CD14-positive monocyte (primary cell): Measurements from ENCODE around the gene CACHD1. TPM values are rescaled to one million over a fixed set of nuclear protein-coding genes. Genes with fewer than 3 reads are reported as not detected.

ENCODE experiments used
- DNase-seq, 3 donors: peaks; one replicate each; pipeline ENCODE4 v3.0.0-alpha.2; 2011 to 2022
- H2AFZ ChIP-seq: 2 replicates; pipeline ENCODE4 v1.6.0; 2012; ENCODE audit warnings: mild to moderate bottlenecking, low read depth, low read length, inconsistent platforms; ENCODE audit not compliant: insufficient read depth, poor library complexity, severe bottlenecking
- H3K27ac ChIP-seq, 2 donors: 1 replicate in 1 of 2; 2 replicates in 1 of 2; pipeline ENCODE4 v1.5.1; 2012 to 2013; ENCODE audit warnings: low read length in 2 of 2, control low read depth in 1 of 2, inconsistent platforms in 1 of 2, low read depth in 1 of 2, mild to moderate bottlenecking in 1 of 2
- H3K27me3 ChIP-seq, 2 donors: one replicate each; pipeline versions ENCODE4 v1.6.0 to v1.6.1; 2011 to 2013; ENCODE audit warnings: low read length in 2 of 2; ENCODE audit not compliant: control insufficient read depth in 2 of 2, insufficient read depth in 2 of 2
- H3K36me3 ChIP-seq, 2 donors: replicated peaks in 1 of 2; 1 replicate in 1 of 2; 2 replicates in 1 of 2; pipeline versions ENCODE4 v1.5.1 to v1.6.1; 2012 to 2013; ENCODE audit warnings: low read length in 2 of 2, control low read depth in 1 of 2, inconsistent platforms in 1 of 2, mild to moderate bottlenecking in 1 of 2; ENCODE audit not compliant: insufficient read depth in 2 of 2, control insufficient read depth in 1 of 2
- H3K4me1 ChIP-seq, 2 donors: 1 replicate in 1 of 2; 2 replicates in 1 of 2; pipeline versions ENCODE4 v1.5.1 to v1.6.1; 2012 to 2013; ENCODE audit warnings: low read length in 2 of 2, control low read depth in 1 of 2, inconsistent platforms in 1 of 2, mild to moderate bottlenecking in 1 of 2, moderate library complexity in 1 of 2; ENCODE audit not compliant: insufficient read depth in 2 of 2, control insufficient read depth in 1 of 2
- H3K4me2 ChIP-seq: replicated peaks from 2 replicates; pipeline ENCODE3; 2012; ENCODE audit warnings: low read length, moderate library complexity, mild to moderate bottlenecking; ENCODE audit not compliant: poor library complexity, severe bottlenecking; ENCODE audit errors: extremely low read depth
- H3K4me3 ChIP-seq, 3 experiments: fragments of 200-600 bp in 1 of 3; sonication (generic) in 1 of 3; replicated peaks in 1 of 3; 1 replicate in 2 of 3; 2 replicates in 1 of 3; pipeline ENCODE4 v1.5.1; 2011 to 2013; ENCODE audit warnings: low read length in 3 of 3, mild to moderate bottlenecking in 3 of 3, control low read depth in 2 of 3, low read depth in 2 of 3, inconsistent platforms in 1 of 3, moderate library complexity in 1 of 3
- H3K79me2 ChIP-seq: 2 replicates; pipeline ENCODE4 v1.6.0; 2012; ENCODE audit warnings: mild to moderate bottlenecking, control low read depth, inconsistent platforms, low read length, moderate library complexity; ENCODE audit not compliant: insufficient read depth
- H3K9ac ChIP-seq: 2 replicates; pipeline ENCODE4 v1.6.0; 2017; ENCODE audit warnings: low read length, mild to moderate bottlenecking; ENCODE audit not compliant: insufficient read depth, poor library complexity, severe bottlenecking
- H3K9me3 ChIP-seq, 2 donors: replicated peaks in 1 of 2; 1 replicate in 1 of 2; 2 replicates in 1 of 2; pipeline versions ENCODE4 v1.5.1 to v1.6.1; 2012 to 2013; ENCODE audit warnings: low read length in 2 of 2, control low read depth in 1 of 2; ENCODE audit not compliant: control insufficient read depth in 1 of 2, insufficient read depth in 1 of 2
- H4K20me1 ChIP-seq: 2 replicates; pipeline ENCODE4 v1.6.0; 2012; ENCODE audit warnings: mild to moderate bottlenecking, low read length, control low read depth, moderate library complexity; ENCODE audit not compliant: insufficient read depth
- H3K27ac Mint-ChIP-seq, 7 donors: one replicate each; pipeline ENCODE4 v1.8.0; 2020; ENCODE audit warnings: mild to moderate bottlenecking in 7 of 7, mixed read lengths in 7 of 7, moderate library complexity in 6 of 7, inconsistent platforms in 2 of 7
- H3K27me3 Mint-ChIP-seq, 3 donors: one replicate each; pipeline ENCODE4 v1.8.0; 2021 to 2022; ENCODE audit warnings: low read depth in 3 of 3, mild to moderate bottlenecking in 3 of 3, mixed read lengths in 3 of 3, moderate library complexity in 3 of 3, inconsistent platforms in 1 of 3
- H3K36me3 Mint-ChIP-seq, 2 donors: one replicate each; pipeline ENCODE4 v1.8.0; 2020; ENCODE audit warnings: mixed read lengths in 2 of 2, inconsistent platforms in 1 of 2, mild to moderate bottlenecking in 1 of 2
- H3K4me1 Mint-ChIP-seq: one replicate; pipeline ENCODE4 v1.8.0; 2020; ENCODE audit warnings: mild to moderate bottlenecking, mixed read lengths
- H3K4me3 Mint-ChIP-seq, 2 donors: one replicate each; pipeline ENCODE4 v1.8.0; 2020; ENCODE audit warnings: mild to moderate bottlenecking in 2 of 2, mixed read lengths in 2 of 2, moderate library complexity in 1 of 2
- H3K9me3 Mint-ChIP-seq, 7 donors: one replicate each; pipeline ENCODE4 v1.8.0; 2020 to 2022; ENCODE audit warnings: mixed read lengths in 7 of 7, mild to moderate bottlenecking in 6 of 7, moderate library complexity in 6 of 7, inconsistent platforms in 2 of 7
- CTCF ChIP-seq: fragments of 200-600 bp; IDR thresholded peaks from one replicate; pipeline ENCODE4 v1.8.0; 2022; ENCODE audit warnings: antibody characterized with exemption, mild to moderate bottlenecking
- WGBS: methylation state at CpG from one replicate; pipeline ENCODE4 v1.1.5; 2013; ENCODE audit warnings: missing lambda C conversion rate; ENCODE audit not compliant: insufficient coverage; 5-methylcytosine and 5-hydroxymethylcytosine counted together
- intact Hi-C, 2 donors: fragments of 100-400 bp; cut with micrococcal nuclease; formaldehyde crosslinking; loops; one replicate each; pipeline versions ENCODE4 v1.15.0 to v1.15.1; 2023
- polyA plus RNA-seq, 3 donors: library from polyadenylated mRNA; depleted of rRNA in 1 of 3; unstranded in 2 of 3; stranded (reverse) in 1 of 3; fragments of 300-500 nt in 2 of 3; fragments of >200 nt in 1 of 3; fragmentation: Illumina TruSeq in 2 of 3; gene quantifications; 1 replicate in 2 of 3; 2 replicates in 1 of 3; pipeline ENCODE4 v1.2.3, GENCODE V29; 2012 to 2021

Gene CACHD1
- polyA plus RNA-seq, 3 donors = 0.12 TPM; not detected in 2

GRCh38 chr1:64502931-64503330 is 33.0 kb downstream of the CACHD1 start:
- H3K4me3 ChIP-seq = no peak overlapping the region
- Mint-ChIP-seq H3K27ac (no peak overlapping the region), H3K27me3 (peaks cover 5 to 14% (median 9%) of the 10 kb centered on the region in 3 donors), H3K4me3 (no peak overlapping the region), H3K9me3 (peaks cover 0 to 2% (median 0%) of the 10 kb centered on the region in 7 donors), H3K36me3 (no peaks in the 10 kb centered on the region), H3K4me1 (peaks cover 11% of the 10 kb centered on the region)
- H4K20me1 ChIP-seq = no peaks in the 10 kb centered on the region
- no peak overlapping the region for H2AFZ ChIP-seq
- TF ChIP-seq CTCF = no peak
- no peak overlapping the region for H3K9ac ChIP-seq
- WGBS = no CpG with 5 or more reads among the region's 2 CpGs
- intact Hi-C loops = loop anchor here in 1 of 2 donors (5.0 kb wide), 1 partner anchor 34 kb away; no protein-coding TSS in a partner anchor
- H3K27ac ChIP-seq = no peak overlapping the region
- H3K9me3 ChIP-seq = no peaks in the 10 kb centered on the region
- H3K36me3 ChIP-seq = no peaks in the 10 kb centered on the region
- H3K79me2 ChIP-seq = no peaks in the 10 kb centered on the region
- H3K27me3 ChIP-seq = no peaks in the 10 kb centered on the region
- H3K4me1 ChIP-seq = peaks cover 7% of the 10 kb centered on the region in 2 donors
- H3K4me2 ChIP-seq = no peak overlapping the region
- DNase-seq = no peak

GRCh38 chr1:64505232-64505943 is 35.5 kb downstream of the CACHD1 start:
- H3K4me1 Mint-ChIP-seq = peaks cover 11% of the 10 kb centered on the region
- H3K4me3 Mint-ChIP-seq = peak overlapping the region; percentile 90 to 96
- peak overlapping the region in 6 of 7 donors; percentile 17 to 87 (median 69) for H3K27ac Mint-ChIP-seq
- Histone ChIP-seq H3K4me1 (peaks cover 7 to 10% of the 10 kb centered on the region in 2 donors), H3K79me2 (no peaks in the 10 kb centered on the region), H3K27ac (no peak overlapping the region), H2AFZ (peak overlapping the region; percentile 65), H3K4me3 (peak overlapping the region; percentile 43 to 71 (median 45)), H3K4me2 (peak overlapping the region; percentile 83), H3K36me3 (no peaks in the 10 kb centered on the region), H3K9me3 (no peaks in the 10 kb centered on the region), H3K27me3 (no peaks in the 10 kb centered on the region), H3K9ac (no peak overlapping the region), H4K20me1 (no peaks in the 10 kb centered on the region)
- H3K9me3 Mint-ChIP-seq = peaks cover 0 to 2% (median 0%) of the 10 kb centered on the region in 7 donors
- WGBS = 0% methylated on average over 3 of the region's 51 CpGs
- intact Hi-C loops = no loop called here
- DNase-seq = no peak
- H3K27me3 Mint-ChIP-seq = peaks cover 5 to 15% (median 10%) of the 10 kb centered on the region in 3 donors
- TF ChIP-seq CTCF = no peak
- no peaks in the 10 kb centered on the region for H3K36me3 Mint-ChIP-seq
